ENCODE measurements around the gene LLGL2.
A peak's percentile ranks its signal among the peaks of the same experiment; 100 is the strongest.
"Not testable (repeated sequence)": the region's sequence is repeated elsewhere in the genome, so short reads cannot be mapped to it uniquely, and the experiment has no call there.

LLGL2 gene

GRCh38 chr17:75506134-75506533, 19.4 kb upstream of the LLGL2 start:
- DNase-seq (ENCODE audit: low read depth), result no peak

- no peak for DNase-seq (ENCODE audit: low read depth)
Observed at GRCh38 chr17:75506888-75507287, 18.6 kb upstream of the LLGL2 start.

DNA sequence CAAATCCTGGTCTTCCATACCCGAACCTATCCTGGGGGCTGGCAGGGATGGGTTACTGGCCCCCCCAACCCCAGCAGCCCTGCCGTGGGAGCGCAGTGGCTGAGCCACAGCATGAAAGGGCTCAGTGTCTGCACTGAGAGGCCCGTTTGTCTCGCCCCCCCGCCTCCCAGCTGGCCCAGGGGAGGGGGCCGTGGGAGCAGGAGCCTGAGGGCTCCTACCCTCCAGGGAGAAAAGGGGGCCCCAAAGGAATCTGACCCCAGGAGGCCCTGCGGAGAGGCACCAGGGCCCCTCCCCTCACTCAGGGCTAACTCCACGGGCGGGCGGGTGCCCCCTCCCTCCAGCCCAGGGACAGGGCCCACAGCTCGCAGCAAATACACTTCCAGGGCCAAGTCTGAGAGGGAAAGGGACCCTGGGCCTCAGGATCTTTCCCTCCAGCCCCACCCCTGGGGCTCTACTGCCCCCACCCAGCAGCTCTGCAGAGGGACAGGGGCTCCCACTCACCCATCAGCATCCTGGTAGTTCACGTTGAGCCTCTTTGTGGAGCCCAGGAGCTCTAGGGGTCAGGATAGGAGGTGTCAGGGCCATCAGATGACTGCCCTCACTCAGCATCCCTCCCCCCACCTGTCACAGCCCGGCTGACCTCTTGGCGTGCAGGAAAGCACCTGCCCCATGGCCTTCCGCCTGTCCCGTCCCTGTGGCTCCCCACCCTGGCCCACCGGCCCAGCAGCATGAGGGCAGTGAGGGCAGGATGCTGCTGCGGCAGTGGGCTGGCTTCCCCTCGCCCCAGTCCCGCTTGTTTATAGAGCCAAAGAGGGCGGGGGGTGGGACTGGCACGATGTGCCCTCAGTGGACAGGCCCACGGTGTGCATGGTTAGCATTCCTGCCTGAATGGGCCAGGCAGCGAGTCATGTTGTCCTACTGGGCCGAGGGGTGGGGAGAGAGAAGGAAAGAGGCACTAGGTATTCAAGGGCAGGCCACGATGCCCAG, 17.5 kb upstream of the LLGL2 start:
- no peak for DNase-seq (ENCODE audit: low read depth)

- no peak for DNase-seq (ENCODE audit: low read depth)
Observed at GRCh38 chr17:75508931-75509361, 16.6 kb upstream of the LLGL2 start.

DNA sequence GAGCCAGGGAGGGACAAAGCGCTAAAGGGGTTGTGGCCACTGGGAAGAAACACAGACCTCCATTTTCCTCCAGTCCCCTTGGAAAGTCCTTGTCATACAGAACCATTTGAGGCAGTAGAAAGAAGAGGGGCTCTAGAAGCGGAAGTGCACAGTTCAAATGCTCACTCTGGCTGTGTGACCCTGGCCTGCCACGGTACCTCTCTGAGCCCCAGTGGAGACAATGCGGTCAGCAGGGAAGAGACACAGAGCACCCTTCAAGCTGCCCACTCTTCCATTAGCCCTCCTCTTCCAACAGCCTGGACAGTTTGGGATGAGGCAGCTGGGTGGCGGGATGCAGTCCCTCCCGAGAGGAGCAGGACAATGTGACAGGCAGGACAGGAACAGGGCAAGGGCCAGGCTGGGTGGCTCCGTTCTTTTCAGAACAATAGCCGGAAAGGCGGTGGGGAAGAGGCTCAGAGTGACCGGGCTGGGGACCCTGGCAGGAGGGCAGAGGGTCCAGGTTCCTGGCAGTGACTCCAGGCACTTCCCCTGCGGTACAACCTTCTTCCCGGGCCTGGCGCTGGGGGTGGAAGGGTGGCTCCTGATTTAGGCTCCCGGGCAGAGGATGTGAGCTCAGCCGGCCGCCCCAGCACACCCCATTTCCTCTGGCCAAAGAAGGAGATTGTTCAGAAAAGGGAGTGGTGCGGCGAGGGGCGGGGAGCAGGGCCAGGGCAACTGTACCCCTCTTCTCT, 15.8 kb upstream of the LLGL2 start:
- no peak for DNase-seq (ENCODE audit: low read depth)

- DNase-seq (ENCODE audit: low read depth), result no peak
Observed at GRCh38 chr17:75511270-75511609, 14.3 kb upstream of the LLGL2 start.

DNA sequence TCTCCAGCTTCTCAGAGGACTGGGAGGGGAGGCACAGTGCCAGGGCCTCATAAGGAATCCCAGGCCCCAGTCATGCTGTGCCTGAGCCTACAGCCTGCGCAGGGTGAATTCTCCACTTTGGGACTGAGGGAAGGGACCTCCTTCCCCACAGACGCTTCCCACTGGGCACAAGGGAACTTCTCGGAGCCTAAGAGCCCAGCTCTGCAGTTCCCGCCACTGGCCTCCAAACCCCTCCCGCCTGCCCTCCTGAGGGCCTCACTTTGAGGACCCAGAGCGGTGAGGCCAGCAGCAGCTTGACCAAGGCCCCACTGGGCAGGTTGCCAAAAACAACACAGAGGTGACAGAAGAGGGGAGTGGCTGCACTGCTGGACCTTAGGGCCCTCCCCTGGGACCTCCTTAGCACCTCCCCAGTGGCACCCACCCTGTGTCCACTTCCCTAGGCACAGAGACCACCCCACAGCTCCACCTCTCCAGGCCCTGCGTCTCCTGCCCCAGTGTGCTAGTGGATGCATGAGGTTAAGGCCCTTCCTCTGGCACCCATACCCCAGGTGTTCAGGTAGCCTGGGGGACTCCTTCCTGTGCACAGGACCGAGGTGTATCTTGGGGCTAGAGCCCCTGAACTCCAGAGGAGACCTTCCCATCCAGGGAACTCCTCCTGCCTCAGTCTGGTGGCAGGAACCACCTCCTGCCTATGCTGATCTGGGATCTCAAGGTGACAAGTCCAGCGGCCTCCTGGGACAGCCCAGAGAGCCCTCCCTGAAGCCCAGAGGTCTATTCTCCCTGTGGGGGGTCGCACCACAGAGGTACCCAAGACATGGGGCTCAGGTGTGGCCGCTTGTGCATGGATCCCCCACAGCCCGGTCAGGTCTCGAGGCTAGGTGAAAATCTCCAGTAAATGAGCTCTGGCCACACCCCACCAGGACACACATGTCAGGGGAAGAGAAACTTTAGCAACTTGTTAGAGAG, 13.6 kb upstream of the LLGL2 start:
- DNase-seq (ENCODE audit: low read depth), result no peak

- DNase-seq (ENCODE audit: low read depth), result no peak
Observed at GRCh38 chr17:75512926-75513640, 12.4 kb upstream of the LLGL2 start.

GRCh38 chr17:75513641-75514000, 11.9 kb upstream of the LLGL2 start:
- DNase-seq (ENCODE audit: low read depth), result no peak

- DNase-seq (ENCODE audit: low read depth), result no peak
Observed at GRCh38 chr17:75514299-75514918, 11.1 kb upstream of the LLGL2 start.

- DNase-seq (ENCODE audit: low read depth), result no peak
Observed at GRCh38 chr17:75514919-75515495, 10.5 kb upstream of the LLGL2 start.

- peak; percentile 60 for DNase-seq (ENCODE audit: low read depth)
Observed at GRCh38 chr17:75515496-75516254, 9.8 kb upstream of the LLGL2 start, which contains the start of gene CASKIN2. CASKIN2 (minus strand) TSS chr17:75515537; CDS start chr17:75513804, 1,733 bp downstream.

GRCh38 chr17:75516255-75516618, 9.3 kb upstream of the LLGL2 start, which contains the start of gene TSEN54:
TSEN54 (plus strand) TSS chr17:75516528; CDS start chr17:75516561, 33 bp downstream.
- peak; percentile 92 for DNase-seq (ENCODE audit: low read depth)

DNA sequence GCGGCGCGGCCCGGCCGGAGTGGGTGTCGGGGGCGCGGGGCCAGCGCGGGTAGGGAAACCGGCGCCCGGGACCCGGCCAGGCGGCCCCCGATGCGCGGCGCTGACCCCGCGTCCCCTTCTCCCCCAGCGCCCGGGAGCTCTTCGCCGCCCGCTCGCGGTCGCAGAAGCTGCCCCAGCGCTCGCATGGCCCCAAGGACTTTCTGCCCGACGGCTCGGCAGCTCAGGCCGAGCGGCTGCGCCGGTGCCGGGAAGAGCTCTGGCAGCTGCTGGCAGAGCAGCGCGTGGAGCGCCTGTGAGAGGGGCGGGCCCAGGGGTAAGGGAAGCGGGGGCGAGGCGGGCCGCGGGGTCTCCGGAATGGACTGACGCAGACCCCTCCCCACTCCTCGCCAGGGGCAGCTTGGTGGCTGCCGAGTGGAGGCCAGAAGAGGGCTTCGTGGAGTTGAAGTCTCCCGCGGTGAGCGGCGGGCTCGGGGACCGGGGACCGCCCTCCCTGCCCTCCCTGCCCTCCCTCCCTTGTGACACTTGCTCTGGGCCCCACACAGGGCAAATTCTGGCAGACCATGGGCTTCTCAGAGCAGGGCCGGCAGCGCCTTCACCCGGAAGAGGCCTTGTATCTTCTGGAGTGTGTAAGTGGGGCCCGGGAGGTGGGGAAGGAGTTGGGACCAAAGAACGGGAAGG, 8.7 kb upstream of the LLGL2 start:
- DNase-seq (ENCODE audit: low read depth), result no peak

- no peak for DNase-seq (ENCODE audit: low read depth)
Observed at GRCh38 chr17:75517297-75517865, 8.1 kb upstream of the LLGL2 start.

DNA sequence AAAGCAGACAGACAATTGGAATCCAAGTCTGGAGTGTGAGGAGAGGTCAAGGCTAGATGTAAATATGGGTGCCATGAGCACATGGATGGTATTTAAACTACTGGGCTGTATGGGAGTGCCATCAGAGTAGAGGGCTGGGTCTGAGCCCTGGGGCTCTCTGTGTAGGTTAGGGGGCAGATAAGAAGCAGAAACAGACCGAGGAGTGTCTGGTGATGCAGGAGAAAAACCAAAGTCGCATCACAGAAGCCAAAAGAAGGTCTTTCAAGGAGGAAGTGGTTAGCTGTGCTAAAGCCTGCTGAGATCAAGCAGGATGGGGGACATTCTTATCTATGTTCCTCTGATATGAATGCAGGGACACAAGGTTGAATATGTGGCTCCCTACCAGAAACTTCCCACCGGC, 7.3 kb upstream of the LLGL2 start:
- DNase-seq (ENCODE audit: low read depth), result peak; percentile 38

DNA sequence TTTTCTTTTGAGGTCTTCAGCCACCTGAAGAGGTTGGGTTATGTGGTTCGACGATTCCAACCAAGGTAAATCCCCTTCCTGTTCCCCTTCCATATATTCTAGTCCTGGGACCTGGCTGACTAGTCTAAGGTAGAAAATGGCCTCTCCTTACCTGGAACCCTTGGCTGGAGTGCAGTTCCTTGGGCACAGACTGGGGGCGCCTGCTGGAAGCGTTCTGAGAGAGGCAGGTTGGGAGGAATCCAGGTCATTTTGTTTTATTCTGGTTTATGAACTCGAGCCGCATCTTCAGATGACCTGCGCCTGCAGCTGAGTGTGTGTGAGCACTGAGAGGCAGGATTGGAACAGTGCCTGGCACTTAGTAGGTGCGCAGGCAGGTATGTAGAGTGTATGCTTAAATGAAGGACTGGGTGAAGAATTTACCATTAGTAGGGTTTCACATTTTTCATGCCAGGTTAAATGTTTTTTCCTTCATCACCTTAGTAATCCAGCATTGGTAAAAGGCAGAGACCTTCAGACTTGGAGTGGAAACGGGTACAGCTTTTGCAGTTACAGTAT, 6.4 kb upstream of the LLGL2 start:
- no peak for DNase-seq (ENCODE audit: low read depth)

GRCh38 chr17:75520413-75520812, 5.1 kb upstream of the LLGL2 start:
- DNase-seq (ENCODE audit: low read depth), result not testable (repeated sequence)

All from T follicular helper cell (primary cell).